Suprapubic skin (tissue), 4 donors: ENCODE data around the gene TMEM178B. TPM values are rescaled to one million over a fixed set of nuclear protein-coding genes. Genes with fewer than 3 reads are reported as not detected.

ENCODE experiments used
- DNase-seq, 2 donors: peaks; one replicate each; pipeline ENCODE4 v3.0.0-alpha.2; 2019; ENCODE audit warnings: low spot score in 2 of 2
- H3K27ac ChIP-seq: fragments of 200-600 bp; sonication (generic); one replicate; pipeline ENCODE4 v1.5.1; 2019
- H3K27me3 ChIP-seq: fragments of 200-600 bp; sonication (generic); one replicate; pipeline ENCODE4 v1.5.1; 2019
- H3K36me3 ChIP-seq: fragments of 200-600 bp; sonication (generic); one replicate; pipeline ENCODE4 v1.5.1; 2019
- H3K4me1 ChIP-seq: fragments of 200-600 bp; sonication (generic); one replicate; pipeline ENCODE4 v1.5.1; 2019
- H3K4me3 ChIP-seq: fragments of 200-600 bp; sonication (generic); one replicate; pipeline ENCODE4 v1.5.1; 2019; ENCODE audit warnings: mild to moderate bottlenecking
- H3K9me3 ChIP-seq: fragments of 200-600 bp; sonication (generic); one replicate; pipeline ENCODE4 v1.5.1; 2019
- EP300 ChIP-seq: sonication (generic); formaldehyde crosslinking; IDR thresholded peaks from one replicate; pipeline ENCODE4 v1.6.1; 2017; ENCODE audit warnings: antibody characterized with exemption
- POLR2A ChIP-seq, 2 donors: fragments of 450-650 bp; IDR thresholded peaks; one replicate each; pipeline ENCODE4 v1.6.1; 2017; ENCODE audit warnings: antibody characterized with exemption in 2 of 2, mild to moderate bottlenecking in 2 of 2, moderate library complexity in 2 of 2
- POLR2AphosphoS5 ChIP-seq, 3 donors: sonication (generic); formaldehyde crosslinking; IDR thresholded peaks; one replicate each; pipeline ENCODE4 v1.6.1; 2017; ENCODE audit warnings: antibody characterized with exemption in 3 of 3
- WGBS: methylation state at CpG from one replicate; pipeline ENCODE4 v1.1.5; 2018; 5-methylcytosine and 5-hydroxymethylcytosine counted together
- total RNA-seq, 4 donors: library from RNA; depleted of rRNA; stranded (reverse); fragments of >200 nt; gene quantifications; one replicate each; pipeline ENCODE4 v1.1.0, GENCODE V29; 2016
- TF ChIP-seq, protein P1 (sequence below), 2 donors: fragments of 200-600 bp in 1 of 2; fragments of 450-650 bp in 1 of 2; sonication (generic) in 1 of 2; IDR thresholded peaks; one replicate each; pipeline ENCODE4 v1.5.1; 2016 to 2019; ENCODE audit warnings: antibody characterized with exemption in 2 of 2, mild to moderate bottlenecking in 1 of 2, moderate library complexity in 1 of 2

The TMEM178B gene
- total RNA-seq, 4 donors from 2014 or later, result 0.34 to 1.6 (median 0.72) TPM

DNA sequence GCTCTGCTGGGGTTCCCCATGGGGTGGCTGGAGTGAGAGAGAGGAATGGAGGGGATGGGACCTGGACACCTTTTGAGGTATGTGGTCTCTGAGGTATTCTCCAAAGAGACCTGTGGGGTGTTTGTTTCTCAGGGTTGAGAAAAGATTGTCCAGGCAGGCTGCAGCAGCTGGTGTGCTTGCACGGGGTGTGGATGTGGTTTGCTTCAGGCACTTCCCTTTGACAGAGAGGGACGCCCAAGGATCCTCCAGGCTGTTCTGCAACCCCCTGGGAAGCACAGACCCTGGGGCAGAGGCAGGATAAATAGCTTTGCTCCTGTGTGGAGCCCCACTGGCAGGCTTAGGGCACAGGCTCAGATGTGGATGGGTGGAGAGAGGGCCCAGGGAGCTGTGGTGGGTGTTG, 362.3 kb downstream of the TMEM178B start:
- Histone ChIP-seq H3K27me3 (no peaks in the 10 kb centered on the region), H3K9me3 (no peaks in the 10 kb centered on the region), H3K36me3 (no peaks in the 10 kb centered on the region), H3K4me3 (no peak overlapping the region), H3K27ac (no peak overlapping the region), H3K4me1 (no peaks in the 10 kb centered on the region)
- WGBS, result 56% methylated on average over 2 of the region's 2 CpGs
- TF ChIP-seq POLR2A (IDR thresholded peaks at IDR 0.05) (no peak), POLR2AphosphoS5 (IDR thresholded peaks at IDR 0.05) (no peak), EP300 (no peak)
- TF ChIP-seq, protein P1, sequence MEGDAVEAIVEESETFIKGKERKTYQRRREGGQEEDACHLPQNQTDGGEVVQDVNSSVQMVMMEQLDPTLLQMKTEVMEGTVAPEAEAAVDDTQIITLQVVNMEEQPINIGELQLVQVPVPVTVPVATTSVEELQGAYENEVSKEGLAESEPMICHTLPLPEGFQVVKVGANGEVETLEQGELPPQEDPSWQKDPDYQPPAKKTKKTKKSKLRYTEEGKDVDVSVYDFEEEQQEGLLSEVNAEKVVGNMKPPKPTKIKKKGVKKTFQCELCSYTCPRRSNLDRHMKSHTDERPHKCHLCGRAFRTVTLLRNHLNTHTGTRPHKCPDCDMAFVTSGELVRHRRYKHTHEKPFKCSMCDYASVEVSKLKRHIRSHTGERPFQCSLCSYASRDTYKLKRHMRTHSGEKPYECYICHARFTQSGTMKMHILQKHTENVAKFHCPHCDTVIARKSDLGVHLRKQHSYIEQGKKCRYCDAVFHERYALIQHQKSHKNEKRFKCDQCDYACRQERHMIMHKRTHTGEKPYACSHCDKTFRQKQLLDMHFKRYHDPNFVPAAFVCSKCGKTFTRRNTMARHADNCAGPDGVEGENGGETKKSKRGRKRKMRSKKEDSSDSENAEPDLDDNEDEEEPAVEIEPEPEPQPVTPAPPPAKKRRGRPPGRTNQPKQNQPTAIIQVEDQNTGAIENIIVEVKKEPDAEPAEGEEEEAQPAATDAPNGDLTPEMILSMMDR (IDR thresholded peaks at IDR 0.05), result no peak
- no peak for DNase-seq

DNA sequence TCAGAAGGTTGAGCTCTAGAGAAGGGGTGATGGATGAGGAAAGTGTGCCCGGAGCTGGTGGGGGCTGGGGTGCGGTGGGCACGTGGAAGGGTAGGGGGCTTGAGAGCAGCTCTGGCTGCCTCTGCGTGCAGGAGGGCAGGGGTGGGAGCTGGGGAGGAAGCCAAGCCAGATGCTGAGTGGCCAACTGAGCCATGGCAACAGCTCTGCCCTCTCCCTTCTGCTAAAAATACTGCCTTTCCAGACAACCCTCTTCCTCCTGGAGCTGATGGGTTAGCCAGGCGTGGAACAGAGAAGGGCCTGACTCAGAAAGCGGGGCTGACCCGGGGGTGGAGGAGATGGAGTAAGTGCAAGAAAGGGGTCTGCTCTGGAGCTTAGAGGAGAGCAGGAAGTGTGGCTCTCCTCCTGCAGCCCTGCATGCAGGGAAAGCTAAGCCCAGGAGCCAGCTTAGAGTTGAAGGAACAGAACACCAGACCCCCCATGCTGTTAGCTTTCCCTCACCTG, 362.8 kb downstream of the TMEM178B start:
- Histone ChIP-seq H3K27me3 (no peaks in the 10 kb centered on the region), H3K27ac (no peak overlapping the region), H3K36me3 (no peaks in the 10 kb centered on the region), H3K4me1 (peaks cover 2% of the 10 kb centered on the region), H3K9me3 (no peaks in the 10 kb centered on the region), H3K4me3 (no peak overlapping the region)
- DNase-seq, result no peak
- TF ChIP-seq, protein P1 (IDR thresholded peaks at IDR 0.05), result no peak
- TF ChIP-seq POLR2A (IDR thresholded peaks at IDR 0.05) (no peak), POLR2AphosphoS5 (IDR thresholded peaks at IDR 0.05) (no peak)
- WGBS, result 78% methylated on average over 7 of the region's 7 CpGs

DNA sequence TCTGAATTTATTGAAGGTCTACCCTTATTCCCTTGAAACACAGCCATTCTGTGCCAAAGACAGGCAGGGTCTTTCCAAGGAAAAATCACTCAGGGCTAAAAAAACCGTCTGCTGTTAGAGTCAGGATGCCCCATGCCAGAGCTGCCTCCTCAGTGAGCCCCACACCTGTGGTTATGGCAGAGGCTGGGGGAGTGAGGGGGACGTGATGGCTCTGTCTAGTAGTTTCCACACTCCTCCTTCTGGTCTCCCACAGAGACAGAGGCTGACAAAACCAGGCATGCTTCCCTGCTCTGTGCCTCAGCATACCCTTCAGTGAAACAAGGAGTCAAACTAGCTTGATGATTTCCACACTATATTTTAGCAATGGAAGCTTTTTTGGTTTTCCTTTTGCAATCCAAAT, 365.3 kb downstream of the TMEM178B start:
- Histone ChIP-seq H3K4me1 (peaks cover 9% of the 10 kb centered on the region), H3K27me3 (no peaks in the 10 kb centered on the region), H3K36me3 (no peaks in the 10 kb centered on the region), H3K4me3 (no peak overlapping the region), H3K27ac (no peak overlapping the region), H3K9me3 (no peaks in the 10 kb centered on the region)
- DNase-seq, result no peak
- 56% methylated on average over 2 of the region's 2 CpGs for WGBS
- TF ChIP-seq POLR2AphosphoS5 (IDR thresholded peaks at IDR 0.05) (no peak), POLR2A (IDR thresholded peaks at IDR 0.05) (no peak), EP300 (no peak)
- TF ChIP-seq, protein P1 (IDR thresholded peaks at IDR 0.05), result no peak

DNA sequence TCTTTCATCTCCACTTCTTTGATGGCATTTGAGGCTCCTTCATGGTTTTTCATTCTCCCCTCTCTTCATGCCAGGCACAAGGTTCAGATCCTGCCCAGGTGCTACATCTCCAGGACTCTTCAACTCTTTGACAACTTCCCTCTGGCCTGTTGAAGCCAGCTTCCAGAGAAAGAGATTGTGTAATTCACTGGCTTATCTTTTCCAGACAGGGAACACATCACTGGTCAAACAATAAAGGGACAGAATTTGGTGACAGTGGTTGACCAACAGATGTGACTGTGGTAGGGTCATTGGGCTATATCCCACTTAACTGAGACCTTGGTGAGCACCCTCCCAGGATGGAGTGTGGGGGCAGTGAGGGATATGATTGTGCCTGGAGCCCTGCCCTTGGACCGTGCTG, 365.9 kb downstream of the TMEM178B start:
- TF ChIP-seq POLR2A (IDR thresholded peaks at IDR 0.05), result no peak
- TF ChIP-seq, protein P1 (IDR thresholded peaks at IDR 0.05), result no peak
- no peak for TF ChIP-seq POLR2AphosphoS5 (IDR thresholded peaks at IDR 0.05)
- no peak for TF ChIP-seq EP300
- WGBS, result 43% methylated on average over 1 of the region's 1 CpG

DNA sequence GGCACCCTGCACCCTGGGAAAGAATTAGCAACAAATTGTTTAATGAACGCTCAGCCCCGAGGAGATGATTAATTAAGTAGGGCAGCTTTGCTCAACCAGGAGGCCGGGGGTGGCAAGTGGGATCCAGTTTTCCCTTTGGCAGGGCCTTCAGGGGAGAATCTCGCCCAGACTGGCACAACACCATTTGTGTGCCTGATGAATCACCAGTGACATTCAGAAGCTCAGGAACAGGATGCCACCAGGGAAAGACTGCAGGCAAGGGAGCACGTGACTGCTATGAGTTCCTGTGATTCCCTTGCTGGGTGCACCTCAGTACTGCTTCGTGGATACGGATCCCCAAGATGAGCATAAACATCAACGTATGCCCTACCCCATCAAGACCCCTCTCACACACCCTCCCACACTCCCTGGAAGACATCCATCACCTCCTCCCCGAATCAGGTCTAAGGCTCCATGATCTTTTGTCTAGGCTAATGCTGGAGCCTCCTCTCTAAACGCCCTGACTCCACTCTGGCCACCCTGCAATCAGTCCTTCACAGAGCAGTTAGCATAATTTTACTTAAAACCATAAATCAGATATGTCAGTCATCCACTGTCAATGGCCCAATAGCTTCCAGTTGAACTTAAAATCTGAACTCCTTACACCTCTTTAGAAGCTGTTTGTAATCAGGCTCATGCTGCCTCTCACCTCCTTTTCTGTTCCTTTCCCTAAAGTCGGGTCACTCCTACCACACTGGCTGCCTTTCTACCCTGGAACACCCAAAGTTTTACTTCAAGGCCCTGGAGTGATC, 368.2 kb downstream of the TMEM178B start:
- H3K4me1 ChIP-seq, result peaks cover 9% of the 10 kb centered on the region
- no peak overlapping the region for H3K27ac ChIP-seq
- no peaks in the 10 kb centered on the region for H3K9me3 ChIP-seq
- no peak overlapping the region for H3K4me3 ChIP-seq
- no peak for TF ChIP-seq POLR2AphosphoS5 (IDR thresholded peaks at IDR 0.05)
- H3K27me3 ChIP-seq, result no peaks in the 10 kb centered on the region
- no peak for DNase-seq
- WGBS, result 45% methylated on average over 11 of the region's 11 CpGs
- no peaks in the 10 kb centered on the region for H3K36me3 ChIP-seq

More for the DNA sequence above, 365.9 kb downstream of the TMEM178B start:
- Histone ChIP-seq H3K9me3 (no peaks in the 10 kb centered on the region), H3K4me1 (peaks cover 9% of the 10 kb centered on the region), H3K27me3 (no peaks in the 10 kb centered on the region), H3K4me3 (no peak overlapping the region), H3K36me3 (no peaks in the 10 kb centered on the region), H3K27ac (no peak overlapping the region)
- DNase-seq, result no peak
